Measurements from ENCODE around the gene RNF148.

DNA sequence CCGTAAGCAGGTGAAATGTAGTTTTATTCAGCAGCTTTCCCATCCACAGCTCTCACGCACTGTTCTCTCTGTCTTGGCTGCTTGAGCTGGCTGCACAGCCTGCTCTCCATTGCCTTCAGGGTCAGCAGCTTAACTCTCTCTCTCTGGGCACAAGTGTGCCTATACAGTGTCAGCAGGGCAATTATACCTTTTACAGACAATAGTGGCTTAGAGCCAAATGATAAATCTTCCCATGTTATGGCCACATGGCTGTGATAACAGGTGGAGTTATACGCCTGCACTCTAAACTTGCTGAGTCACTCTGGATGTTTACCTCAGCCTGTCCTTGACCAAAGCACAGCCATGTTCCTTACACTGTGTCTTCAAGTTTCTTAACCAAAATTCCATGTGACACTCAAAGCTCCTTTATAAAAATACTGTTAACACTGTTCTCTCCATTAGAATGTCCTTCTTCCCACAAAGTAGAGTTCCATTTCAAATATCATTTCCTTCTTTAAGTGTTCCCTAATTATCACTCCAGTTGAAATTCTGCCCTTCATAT lies 9.9 kb downstream of the RNF148 start:
- TF ChIP-seq, protein P1, sequence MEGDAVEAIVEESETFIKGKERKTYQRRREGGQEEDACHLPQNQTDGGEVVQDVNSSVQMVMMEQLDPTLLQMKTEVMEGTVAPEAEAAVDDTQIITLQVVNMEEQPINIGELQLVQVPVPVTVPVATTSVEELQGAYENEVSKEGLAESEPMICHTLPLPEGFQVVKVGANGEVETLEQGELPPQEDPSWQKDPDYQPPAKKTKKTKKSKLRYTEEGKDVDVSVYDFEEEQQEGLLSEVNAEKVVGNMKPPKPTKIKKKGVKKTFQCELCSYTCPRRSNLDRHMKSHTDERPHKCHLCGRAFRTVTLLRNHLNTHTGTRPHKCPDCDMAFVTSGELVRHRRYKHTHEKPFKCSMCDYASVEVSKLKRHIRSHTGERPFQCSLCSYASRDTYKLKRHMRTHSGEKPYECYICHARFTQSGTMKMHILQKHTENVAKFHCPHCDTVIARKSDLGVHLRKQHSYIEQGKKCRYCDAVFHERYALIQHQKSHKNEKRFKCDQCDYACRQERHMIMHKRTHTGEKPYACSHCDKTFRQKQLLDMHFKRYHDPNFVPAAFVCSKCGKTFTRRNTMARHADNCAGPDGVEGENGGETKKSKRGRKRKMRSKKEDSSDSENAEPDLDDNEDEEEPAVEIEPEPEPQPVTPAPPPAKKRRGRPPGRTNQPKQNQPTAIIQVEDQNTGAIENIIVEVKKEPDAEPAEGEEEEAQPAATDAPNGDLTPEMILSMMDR (IDR thresholded peaks at IDR 0.05) = no peak
- TF ChIP-seq EP300 (IDR thresholded peaks at IDR 0.05) (no peak), POLR2A (IDR thresholded peaks at IDR 0.05) (no peak), POLR2AphosphoS5 (IDR thresholded peaks at IDR 0.05) (no peak)

All from upper lobe of left lung (tissue), 4 donors.